HG03103 (cell line): Measurements from ENCODE around the gene CHD5.
"Not testable (repeated sequence)": the region's sequence is repeated elsewhere in the genome, so short reads cannot be mapped to it uniquely, and the experiment has no call there.

Source experiments
- ATAC-seq: cut with Tn5 transposase; IDR thresholded peaks from one replicate; pipeline ENCODE4 v1.9.1; 2021; ENCODE audit warnings: low read depth; ENCODE audit not compliant: unreplicated experiment

Gene CHD5

DNA sequence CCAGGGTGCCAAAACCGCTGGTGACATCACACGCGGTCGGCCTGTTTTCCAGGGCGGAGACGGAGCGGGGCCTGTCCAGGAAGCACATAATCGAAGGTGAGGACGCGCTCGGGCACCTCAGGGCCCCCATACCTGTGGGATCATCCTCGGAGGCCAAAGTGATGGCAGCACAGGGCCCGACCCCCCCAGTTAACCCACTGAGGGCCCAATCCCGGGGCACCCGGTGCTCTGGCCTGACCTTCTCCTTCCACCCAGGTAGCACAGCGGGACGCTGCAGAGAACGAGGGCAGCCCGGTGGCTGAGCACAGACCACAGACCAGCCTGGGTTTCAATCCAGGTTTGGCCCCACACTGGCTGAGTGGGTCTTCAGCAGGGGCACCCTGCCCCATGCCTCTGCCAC lies 91.2 kb downstream of the CHD5 start:
- ATAC-seq, result no peak

DNA sequence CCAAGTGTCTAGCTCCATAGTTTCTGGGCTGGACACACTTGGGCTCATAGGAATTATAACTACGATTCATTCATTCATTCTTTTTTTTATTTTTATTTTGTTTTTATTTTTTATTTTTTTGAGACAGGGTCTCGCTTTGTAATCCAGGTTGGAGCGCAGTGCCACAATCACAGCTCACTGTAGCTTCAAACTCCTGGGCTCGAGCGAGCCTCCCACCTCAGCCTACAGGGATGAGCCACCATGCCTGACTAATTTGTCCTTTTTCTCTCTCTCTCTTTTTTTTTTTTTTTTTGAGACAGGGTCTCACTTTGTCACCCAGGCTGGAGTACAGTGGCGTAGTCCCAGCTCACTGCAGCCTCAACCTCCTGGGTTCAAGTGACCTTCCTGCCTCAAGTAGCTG lies 92.2 kb downstream of the CHD5 start:
- no peak for ATAC-seq

- no peak for ATAC-seq
These were observed 92.7 kb downstream of the CHD5 start for GRCh38 chr1:6087377-6087772.

DNA sequence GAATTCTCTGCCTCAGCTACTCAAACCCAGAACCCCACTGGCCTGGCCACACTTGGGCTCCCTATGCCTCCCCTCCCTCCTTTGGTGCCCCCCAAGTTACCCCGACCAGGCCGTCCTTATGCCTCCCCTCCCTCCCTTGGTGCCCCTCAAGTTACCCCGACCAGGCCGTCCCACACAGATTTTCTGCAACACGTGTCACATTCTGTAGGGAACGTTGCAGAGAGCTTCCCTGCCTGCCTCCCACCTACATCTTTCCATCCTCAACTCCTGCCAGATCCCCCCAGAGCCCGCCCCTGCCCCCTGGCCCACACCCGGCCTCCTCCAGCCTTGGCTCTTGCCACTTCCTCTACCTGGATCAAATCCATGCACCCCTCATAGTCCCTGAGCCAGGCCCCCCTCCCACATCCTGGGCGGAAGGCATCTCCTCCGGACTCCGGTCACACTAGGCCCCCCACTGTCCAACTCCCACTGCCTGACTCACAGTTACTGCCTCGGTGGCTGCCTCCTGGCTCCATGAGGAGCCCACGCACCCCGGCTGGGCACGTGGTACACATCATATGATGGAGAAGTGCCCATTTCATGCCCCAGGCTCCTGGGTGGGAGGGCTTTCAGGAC lies 93.3 kb downstream of the CHD5 start:
- no peak for ATAC-seq

DNA sequence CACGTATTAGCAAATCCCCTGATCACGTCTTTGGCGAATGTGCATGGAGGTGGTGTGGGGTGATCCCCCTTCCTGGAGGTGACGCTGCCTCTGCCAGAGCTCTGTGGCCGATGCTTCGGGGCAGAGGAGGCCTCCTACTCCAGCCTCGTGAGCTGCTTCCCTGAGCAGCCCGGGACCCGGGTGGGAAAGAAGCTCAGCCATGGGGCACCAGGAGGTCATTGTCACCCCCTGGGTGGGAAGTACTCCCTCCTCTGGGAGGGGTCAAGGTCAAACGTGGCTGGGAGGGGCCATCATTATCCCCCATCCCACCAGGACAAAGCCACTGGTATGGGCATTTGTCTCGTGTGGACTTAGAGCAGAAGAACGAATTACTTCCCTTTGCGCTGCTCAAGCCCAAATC lies 93.8 kb downstream of the CHD5 start:
- ATAC-seq, result no peak

DNA sequence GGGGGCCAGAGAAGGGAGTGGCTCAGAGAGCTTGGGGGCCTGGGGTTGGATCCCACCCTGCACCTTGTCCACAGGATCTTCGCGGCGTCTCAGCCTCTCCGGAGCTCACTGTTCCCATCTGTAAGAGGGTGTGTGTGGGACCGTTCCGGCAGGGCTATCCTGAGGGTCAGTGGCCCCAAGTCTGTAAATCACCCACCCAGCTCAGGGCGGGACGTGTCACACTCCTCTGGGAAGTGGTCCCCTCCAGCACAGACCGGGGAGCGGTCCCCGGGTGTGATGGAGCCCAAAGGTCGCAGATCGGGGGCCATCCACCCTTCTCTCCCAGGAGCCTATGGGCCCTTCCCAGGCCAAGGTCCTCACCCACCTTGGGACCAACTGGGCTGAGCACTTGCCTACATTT lies 94.5 kb downstream of the CHD5 start:
- ATAC-seq, result no peak

GRCh38 chr1:6084781-6085495 lies 95.2 kb downstream of the CHD5 start:
- no peak for ATAC-seq

- no peak for ATAC-seq
These were observed 96.2 kb downstream of the CHD5 start for GRCh38 chr1:6083801-6084446.

DNA sequence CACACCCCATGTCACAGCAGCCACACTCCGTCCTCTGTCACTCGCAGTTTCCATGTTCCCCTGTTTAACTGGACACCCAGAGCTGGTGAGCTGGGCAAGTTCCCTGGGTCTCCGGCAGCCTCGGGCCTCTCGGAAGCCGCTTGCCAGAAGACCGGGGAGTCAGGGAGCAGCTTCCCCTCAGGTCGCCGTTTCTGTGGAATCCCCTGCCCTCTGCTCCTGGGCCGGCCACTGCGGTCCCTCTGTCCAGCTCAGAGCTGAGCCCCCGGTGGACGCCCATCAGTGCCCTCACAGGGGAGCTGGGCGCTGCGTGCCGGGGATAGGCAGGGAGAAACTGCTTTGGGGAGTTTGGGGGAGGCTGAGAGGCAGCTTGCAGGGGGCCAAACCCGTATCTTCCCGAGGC lies 96.7 kb downstream of the CHD5 start:
- no peak for ATAC-seq

DNA sequence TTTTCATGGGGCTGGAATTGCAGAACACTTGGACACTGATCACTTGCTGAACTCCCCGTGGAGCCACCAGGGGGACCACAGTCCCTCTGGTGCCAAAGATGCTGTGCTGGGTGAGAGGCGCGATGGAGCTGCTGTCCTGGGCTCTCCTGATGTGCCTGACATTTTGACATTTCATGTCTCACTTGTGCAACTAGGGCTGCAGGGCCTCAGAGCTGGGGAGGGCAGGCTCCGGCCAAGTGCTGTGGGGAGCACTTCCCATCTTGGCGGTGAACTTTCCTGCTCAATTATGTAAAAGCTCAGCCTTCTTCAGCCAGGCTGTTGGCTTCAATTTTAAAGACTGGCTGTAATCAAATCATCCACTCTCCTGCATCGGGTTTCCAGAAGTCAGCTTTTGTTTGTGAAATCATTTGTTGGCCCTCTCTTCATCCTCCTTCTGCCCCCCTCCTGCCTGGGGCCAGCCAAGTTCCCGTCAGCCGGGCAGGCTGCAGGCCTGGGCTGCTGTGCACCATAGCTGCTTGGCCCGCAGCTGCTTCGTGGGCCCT lies 97.6 kb downstream of the CHD5 start:
- no peak for ATAC-seq

DNA sequence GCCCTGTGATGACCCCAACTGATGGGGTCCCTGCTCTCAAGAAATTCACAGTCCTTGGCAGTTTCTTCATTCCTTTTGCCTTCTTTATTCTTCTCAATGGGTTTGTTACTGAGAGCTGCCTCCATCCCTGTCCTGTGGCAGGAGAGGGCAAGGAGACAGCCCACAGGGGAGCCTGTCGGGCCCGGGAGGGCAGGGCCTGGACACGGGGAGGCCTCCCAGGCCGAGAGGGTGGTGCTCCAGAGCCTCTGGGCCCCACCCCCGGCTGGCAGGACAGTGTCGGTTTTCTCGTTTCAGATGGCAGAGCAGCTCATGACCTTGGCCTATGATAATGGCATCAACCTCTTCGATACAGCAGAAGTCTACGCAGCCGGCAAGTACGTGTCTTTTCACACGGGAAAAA lies 98.2 kb downstream of the CHD5 start:
- ATAC-seq, result no peak

GRCh38 chr1:6080469-6080868 lies 99.7 kb downstream of the CHD5 start:
- ATAC-seq, result no peak

DNA sequence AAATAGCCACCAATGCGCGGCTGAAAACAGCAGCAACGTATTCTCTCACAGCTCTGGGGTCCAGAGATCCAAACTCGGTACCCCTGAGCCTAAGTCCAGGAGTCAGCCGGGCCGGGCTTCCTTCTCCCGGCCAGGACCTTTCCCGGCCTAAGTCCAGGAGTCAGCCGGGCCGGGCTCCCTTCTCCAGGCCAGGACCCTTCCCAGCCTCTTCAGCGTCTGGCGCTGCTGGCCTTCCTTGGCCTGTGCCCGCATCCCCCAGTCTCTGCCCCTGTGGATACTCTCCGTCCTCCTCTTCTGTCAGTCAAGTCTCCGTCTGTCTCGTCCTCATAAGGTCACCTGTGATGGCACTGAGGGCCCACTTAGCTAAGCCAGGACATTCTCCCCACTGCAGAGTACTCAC lies 102.2 kb downstream of the CHD5 start:
- no peak for ATAC-seq

DNA sequence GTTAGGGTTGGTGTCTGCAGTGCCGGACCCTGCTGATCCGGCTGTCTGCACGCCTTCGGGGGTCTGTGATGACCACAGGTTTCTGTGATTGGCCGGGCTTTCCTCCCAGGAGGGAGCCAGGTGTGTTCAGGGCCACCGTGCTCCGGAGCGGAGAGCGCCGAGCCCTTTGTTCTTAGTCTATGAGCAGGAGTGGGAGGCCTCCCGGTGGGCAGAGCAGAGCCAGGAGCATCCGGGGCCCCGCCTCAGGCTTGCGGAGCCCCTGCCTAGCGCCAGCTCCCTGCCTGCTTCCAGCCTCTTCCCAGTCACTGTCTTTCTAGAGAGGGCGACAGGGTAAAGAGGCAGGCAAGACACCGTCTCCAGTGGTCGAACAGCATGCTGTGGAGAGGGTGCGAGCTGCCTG lies 102.6 kb downstream of the CHD5 start:
- no peak for ATAC-seq

DNA sequence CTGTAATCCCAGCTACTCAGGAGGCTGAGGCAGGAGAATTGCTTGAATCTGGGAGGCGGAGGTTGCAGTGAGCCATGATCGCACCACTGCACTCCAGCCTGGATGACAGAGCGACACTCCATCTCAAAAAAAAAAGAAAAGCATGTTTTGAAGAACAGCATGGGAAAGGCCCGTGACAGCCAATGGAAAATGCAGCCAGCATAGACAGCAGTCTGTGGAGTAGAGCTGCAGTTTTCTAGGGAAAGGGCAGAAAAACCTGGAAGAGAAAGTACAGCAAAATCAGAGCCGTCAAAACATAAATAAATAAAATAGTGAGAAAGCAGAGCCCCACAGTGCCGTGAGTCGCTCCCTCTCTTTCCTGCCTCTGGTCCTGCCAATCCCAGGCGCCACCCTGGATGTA lies 103.1 kb downstream of the CHD5 start:
- ATAC-seq, result not testable (repeated sequence)

- ATAC-seq, result no peak
These were observed 104.4 kb downstream of the CHD5 start for GRCh38 chr1:6075748-6076147.

- ATAC-seq, result no peak
These were observed 105.8 kb downstream of the CHD5 start for GRCh38 chr1:6074192-6074901.

DNA sequence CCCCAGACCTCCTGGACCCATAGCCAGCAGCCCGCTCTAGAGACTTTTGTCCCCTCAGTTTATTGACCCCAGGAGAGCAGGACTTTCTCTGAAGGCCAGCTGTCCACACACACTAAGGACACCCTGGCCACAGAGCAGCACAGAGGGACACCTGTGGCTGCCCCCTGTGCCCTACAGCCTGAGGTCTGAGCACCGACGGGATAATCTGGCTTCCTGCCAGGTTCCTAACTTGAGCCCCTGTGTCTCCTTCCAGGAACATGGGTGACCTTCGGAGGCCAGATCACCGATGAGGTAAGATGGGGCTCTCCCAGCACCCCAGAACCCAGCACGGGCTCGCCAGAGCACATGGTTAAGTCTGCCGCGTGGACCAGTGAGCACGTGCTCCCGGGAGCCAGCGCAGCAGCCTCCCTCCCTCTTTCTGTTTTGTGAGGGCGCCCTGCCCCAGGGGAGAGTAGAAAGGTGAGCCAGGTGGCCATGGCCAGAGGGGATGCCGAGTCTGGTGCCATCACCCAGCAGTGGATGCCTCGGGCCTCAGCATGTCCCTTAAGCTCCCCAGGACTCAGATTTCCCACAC lies 106.6 kb downstream of the CHD5 start:
- no peak for ATAC-seq

DNA sequence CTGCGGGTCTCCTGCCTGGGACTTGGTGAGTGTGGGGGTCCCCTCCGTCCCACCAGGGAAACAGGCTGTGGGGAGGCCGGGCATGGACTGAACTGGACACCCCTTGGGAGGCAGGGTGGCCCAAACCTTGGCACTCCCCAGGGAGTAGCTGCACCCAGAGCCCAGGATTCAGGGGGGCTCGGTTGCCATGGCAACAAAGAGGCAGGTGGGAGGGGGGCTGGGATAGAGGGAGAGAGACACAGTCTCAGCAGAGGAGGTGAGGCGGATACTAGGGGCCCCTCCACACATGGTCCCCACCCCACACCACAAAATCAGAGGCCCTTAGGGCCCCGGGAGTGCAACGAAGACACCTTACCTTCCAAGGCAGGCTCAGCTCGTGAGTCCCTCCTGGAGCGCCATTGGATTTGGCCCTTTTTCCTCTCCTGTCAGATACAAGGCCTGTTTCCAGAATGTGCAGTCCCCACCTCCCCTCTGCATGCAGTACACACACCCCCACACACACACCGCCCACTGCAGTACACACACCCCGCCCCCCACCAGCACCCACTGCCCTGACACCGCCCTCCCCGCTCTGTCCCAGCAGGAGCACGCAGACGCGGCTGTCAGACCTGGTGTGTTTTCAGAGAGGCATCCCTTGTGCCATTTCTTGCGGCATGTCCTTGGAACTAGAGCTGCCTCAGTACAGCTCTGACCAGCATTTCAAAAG lies 107.2 kb downstream of the CHD5 start:
- no peak for ATAC-seq

GRCh38 chr1:6071219-6071618 lies 108.9 kb downstream of the CHD5 start:
- no peak for ATAC-seq
